GM19351 (cell line): ENCODE measurements around the gene SV2C.
A peak's percentile ranks its signal among the peaks of the same experiment; 100 is the strongest.

ENCODE experiments used
- ATAC-seq: cut with Tn5 transposase; IDR thresholded peaks from one replicate; pipeline ENCODE4 v1.9.1; 2021; ENCODE audit warnings: mild to moderate bottlenecking, moderate library complexity; ENCODE audit not compliant: unreplicated experiment

SV2C gene

DNA sequence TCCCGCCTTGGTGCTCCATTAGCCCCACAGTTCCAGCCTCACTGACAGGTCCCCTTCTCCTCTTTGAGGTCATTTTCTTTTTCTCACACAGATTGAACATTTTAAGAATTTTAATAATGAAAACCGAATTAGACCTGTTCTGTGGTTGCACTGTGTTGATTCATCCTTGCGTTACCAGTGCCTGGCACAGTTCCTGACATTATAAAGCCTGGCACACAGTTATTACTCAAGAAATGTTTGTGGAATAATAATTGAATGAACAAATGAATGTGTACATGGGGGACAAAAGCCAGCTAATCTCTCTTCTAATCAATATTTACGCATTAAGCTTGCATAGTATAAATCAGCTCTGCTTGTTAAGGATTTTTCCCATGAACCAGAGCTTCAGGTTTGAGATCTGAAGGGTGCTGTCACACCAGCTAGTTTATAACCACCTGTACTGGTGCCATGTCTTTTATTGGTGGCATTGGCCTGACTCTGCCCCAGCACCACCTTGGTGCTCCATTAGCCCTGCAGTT is 80.0 kb downstream of the SV2C start:
- ATAC-seq, result no peak

DNA sequence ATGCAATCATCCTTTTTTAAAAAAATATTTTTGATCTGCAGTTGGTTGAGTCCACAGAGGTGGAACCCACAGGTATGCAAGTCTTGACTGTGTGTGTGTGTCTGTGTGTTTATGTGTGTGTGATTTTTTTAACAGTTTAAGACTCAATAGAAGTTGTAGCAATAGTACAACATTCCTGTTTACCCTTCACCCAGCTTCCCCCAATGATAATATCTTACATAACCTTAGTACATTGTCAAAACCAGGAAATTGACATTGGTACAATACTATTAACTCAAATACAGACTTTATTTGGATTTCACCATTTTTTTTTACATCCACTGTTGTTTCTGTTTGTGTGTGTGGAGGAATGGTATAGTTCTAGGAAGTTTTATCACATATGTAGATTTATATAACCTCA is 81.8 kb downstream of the SV2C start:
- no peak for ATAC-seq

DNA sequence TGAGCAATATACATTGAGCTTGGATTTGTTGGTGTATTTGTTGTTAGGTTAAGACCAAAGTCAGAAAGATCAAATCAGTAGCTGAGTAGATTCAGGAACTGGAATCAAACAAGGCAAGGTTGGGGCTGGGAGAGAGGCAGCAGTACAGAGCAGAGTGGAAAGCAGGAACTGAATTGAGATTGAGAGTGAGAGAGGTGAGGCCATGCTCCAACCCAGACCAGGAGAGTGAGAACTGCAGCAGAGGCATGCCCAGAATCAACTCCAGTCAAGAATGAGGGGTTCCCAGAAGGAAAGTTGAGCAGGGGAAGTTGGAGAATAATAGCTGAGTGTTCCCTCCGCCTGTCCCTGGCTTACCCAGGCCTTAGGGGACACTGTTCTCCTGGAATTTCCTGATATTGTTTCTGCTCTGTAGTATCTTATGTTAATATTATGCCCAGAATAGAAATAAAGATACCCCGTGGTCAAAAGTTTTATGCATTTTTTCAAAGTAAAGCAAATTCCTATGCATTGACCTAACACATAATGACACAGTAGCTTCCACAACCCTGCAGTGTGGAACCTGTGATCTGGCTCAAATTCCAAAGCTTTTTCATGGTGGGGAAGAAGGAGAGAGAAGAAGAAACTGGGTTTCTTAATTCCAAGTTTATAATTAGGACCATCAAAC is 82.7 kb downstream of the SV2C start:
- ATAC-seq, result no peak

DNA sequence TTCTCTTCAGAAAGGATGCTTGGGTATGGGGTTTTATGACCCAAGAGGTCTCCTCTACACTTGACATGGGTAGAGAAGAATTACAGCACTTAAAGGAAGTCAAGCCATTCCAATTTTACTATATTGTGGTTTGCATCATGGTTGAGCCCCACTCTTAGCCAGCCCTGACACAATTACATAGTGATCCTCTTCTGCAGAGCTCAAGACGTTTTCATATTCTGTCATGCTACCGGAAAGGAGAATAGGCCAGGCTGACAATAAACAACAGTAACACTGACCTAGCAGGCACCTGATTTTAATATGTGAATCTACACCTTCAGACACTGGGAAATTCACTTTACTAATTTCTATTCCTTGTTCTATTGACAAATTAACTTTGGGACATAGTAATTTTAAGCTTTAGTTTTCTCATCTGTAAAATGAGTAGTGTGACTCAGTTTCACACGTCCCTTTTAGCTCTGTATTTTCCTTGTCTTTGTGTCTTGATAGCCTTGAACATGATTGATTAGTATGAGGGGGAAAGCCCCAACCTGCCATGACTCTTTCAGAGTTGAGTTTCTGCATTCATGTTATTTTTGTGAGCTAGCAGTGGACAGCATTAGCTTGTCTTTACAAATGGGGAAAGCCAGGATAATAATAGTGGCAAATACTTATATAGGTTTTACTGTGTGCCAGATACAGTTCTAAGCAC is 83.8 kb downstream of the SV2C start:
- no peak for ATAC-seq

DNA sequence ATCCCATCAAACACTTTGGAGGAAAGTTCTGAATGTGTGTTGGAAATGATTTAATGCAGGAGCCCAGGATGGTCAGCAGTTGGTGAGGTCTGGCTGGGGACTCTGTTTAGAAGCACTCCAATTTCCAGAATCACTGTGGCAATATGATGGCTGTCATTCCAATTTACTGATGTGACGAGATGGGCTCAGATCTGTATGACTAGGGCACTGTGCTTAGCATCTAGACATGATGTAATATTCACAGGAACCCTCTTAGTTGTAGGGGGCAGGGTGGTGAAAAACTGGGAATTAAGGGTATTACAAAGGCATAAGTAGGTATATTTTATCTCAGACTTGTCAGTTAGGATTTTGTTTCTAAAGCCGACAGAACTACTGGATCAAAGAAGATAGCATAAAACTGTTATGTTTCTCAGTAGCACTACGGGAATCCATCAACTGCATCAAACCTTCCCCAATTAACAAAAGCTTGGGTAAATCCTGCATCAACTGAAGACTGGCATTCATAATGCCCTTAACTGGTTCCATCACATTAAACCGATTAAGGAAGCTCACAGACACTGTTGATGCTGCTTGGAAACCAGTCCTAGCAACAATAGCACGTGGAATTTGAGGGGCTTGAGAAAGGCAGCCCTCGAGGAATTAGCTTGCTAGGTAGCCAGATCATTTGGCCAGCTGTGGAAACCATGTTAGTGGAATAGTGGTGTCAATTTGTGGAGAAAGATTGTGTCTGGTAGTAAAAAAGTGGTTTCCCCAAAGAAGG is 86.1 kb downstream of the SV2C start:
- no peak for ATAC-seq

DNA sequence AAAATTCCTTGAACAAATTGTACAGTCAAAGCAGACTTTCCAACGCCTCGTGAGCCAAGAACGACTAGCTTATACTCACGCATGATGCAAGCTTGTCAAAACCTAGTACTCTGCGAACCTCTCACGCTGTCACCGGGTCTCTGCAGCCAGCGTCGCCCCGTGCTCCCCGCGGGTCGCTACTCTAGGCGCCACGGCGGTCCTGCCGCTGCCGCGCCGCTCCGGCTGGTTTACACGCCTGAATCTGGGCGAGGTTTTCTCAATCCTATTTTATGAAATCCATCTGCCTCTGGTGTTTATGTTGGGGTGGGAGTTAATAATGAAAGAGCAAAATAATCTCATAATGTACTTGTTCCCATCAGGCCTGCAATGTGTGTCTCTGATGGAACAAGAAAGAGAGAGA is 90.9 kb downstream of the SV2C start:
- no peak for ATAC-seq

DNA sequence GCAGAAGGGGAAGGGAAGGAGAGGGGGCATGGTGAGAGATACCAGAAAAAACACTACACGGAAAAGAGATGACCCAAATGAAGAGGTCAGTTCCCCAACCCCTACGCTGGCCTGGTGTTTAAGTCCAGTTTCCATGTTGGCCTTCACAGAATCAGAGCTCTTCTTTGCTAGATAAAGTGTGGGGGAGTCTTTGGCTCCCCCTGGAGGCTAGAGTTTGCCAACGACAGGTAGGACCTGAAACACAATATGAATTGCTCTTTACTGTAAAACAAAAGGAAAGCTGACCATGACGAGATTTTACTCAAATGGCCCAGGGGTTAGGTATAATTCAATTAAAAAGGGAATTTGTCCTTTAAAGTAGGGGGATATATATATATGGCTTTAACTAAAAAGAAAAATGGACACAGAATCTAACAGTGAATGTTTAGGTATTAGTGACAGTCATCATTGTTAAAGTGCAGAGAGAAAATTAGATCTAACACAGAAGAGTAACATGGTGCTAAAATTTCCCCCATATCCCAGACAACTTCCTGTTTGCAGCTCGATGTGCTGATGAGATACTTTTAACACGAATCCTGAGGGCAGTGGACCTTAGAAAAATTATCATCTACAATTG is 92.0 kb downstream of the SV2C start:
- peak; percentile 56 for ATAC-seq

DNA sequence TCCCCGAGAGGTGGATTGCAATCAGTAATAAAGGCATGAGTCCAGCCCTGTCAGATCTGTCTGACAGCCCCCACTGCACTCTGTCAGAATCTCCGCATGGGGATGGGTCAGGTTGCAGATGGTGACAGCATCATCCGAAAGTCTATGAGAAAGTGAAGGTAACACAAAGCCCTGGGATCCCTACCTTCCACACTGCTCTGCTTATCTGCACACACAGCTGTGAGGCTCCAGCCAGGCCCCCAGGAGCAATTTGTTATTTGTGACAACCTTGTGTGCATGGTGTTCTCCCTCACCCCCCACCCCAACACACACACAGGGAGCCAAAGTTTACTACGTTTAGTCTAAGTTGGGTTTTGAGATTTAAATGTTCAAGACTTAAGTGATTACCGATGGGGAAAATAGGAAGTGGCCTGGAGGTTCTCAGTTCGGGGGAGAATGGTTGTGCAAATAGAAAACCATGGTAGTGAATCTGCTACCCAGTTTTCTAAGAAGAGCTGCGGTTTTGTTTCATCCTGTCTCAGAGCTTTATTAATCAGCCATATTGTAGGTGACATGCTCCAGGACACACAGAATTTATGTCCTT is 92.7 kb downstream of the SV2C start:
- ATAC-seq, result peak; percentile 82

DNA sequence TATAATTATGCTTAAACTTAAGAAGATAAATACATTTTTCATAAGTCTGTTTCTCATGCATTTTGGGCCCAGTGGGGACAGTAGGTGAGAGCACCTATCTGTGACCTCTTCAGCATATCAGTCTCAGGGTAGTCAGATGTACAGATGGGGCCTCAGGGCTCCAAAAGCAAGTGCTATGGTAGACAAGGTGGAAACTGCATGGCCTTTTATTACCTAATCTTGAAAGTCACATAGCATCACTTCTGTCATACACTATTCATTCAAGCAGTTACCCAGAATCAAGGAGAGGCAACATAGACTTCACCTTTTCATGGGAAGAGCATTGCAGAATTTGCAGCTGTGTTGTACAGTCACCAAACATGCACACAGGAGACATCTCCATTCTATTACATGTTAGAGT is 94.8 kb downstream of the SV2C start:
- no peak for ATAC-seq

DNA sequence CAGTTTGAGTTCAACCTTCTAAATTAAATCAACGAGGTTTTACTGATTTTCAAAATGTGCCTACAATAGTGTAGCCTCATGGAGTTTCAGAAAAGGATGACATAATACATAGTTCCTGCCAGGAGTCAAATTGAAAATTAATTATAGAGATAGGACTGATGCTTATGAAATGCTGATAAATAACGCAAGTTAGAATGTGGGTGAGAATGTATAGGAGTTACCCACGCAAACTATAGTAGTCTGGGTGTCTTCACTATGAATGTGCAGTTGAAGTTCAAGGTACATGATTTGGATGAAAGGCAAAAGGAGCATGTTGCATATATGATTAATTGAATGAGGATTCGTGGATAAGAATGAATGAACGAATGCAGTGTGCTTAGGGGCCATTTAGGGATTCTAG is 95.7 kb downstream of the SV2C start:
- ATAC-seq, result no peak

DNA sequence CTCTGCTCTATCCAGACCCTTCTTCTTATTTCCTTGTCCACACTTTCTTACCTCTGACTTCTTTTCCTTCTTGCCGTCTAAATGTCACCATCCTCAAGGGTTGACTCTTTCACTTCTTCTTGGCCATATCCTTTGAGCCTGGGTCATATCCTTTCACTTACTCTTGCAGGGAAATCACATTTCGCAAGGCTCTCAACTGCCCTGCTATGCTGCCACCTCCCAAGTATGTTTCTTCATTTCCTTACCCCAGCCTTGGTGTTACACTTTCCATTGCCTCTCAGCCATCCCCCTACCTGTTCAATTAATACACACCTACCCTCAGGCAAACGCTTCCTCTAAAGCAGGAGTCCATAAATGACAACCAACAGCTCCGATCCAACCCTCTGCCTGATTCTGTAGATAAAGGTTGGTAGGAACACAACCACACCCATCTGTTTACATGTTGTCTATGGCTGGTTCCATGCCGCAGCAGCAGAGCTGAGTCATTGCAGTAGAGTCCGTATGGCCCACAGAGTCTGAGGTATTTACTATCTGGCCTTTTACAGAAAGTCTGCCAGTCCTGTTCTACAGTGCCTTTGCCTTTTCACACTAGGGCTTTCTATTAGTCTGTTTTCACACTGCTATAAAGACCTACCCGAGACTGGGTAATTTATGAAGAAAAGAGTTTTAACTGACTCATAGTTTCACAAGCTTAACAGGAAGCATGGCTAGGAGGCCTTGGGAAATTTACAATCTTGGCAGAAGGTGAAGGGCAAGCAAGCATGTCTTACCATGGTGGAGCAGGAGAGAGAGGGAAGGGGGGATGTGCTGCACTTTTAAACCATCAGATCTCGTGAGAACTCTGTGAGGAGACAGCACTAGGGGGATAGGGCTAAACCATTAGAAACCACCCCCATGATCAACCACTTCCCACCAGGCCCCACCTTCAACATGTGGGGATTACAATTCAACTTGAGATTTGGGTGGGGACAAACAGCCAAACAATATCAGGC is 97.9 kb downstream of the SV2C start:
- peak; percentile 92 for ATAC-seq

DNA sequence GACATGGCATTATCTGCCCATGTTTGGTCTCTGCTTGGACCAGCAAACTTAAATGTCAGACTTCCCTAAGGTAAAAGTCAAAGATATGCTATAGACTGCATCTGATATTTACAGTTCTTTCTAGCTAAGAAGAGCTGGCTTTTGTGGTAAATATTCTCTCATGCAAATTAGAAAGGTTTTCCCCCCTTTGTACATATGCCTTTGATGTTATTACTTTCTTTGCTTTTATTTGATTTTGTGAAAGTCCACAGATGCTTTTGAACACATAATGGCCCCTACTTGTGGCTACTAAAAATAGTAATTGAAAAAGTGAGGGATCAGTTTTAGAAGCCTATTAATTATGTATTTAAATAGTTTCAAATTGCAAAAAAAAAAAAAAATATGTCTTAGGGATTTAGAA is 104.2 kb downstream of the SV2C start:
- ATAC-seq, result no peak

DNA sequence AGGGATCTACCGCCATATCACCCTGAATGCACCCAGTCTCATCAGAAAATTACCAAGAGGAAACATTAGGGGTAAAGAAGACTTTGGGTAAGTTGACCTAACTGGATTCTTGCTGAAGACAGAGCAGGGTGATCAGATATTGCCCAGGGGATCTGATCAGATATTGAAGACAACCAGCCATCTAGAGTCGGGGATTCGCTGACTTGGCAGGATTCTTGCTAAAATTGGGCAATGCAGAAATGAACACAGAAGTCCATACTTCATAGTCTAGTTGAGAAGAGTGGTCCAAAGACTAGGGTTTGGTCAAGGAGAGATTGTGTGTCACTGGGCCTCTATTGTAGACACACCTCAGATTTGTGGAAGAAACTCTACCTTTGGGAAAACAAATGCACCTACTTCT is 107.2 kb downstream of the SV2C start:
- no peak for ATAC-seq

DNA sequence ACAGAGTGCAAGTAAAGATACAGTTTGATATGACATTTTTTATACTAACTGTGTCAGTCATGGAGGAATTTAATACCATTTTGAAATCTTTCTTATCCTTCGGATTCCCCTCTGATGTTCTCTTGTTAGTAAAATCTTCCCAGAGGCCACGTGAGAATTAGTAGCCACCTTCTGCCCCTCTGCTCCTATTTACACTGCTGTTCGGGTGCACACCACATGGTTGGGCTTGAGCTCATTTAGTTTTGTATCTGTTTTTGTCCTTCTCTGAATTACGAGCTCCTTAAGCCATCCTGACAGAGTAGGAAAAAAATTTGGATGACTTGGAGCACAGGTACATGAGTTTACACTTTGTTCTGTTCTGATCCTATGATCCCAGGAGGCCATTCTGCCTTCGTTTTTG is 109.7 kb downstream of the SV2C start:
- no peak for ATAC-seq

DNA sequence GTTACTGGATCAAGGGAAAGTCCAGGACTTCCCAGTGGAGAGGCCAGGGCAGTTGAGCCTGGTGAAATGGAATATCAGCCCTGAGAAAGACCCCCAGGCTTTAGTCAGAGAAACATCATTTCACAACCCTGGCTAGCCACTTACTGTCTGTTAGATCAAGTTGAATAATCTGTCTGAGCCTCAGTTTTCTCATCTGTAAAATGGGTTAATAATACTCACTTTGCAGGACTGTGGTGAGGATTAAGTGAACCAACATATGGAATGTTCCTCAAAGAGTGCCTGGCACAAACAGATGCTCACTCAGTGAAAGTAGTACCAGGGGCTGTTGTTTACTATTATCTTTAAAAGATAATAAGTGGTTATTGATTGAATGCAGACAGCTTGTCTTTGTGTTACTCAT is 110.5 kb downstream of the SV2C start:
- ATAC-seq, result no peak

DNA sequence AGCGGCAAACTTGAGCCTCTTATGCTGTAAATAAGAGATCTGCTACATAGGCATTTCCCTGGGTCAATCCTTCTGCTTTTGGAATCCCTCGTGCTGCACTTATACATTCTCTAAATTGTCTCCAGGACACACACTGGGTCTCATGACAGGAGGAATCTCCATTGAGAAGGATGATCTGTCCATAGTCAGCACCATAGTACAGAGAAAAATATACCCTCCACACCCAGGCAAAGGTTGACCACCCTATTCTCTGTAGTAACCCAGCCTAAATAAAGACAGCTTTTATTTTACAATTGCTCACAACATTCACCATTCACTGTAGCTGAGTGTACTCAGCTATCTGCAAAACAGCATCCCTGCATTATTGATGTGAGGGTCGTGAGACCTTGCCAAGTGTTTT is 111.2 kb downstream of the SV2C start:
- no peak for ATAC-seq

DNA sequence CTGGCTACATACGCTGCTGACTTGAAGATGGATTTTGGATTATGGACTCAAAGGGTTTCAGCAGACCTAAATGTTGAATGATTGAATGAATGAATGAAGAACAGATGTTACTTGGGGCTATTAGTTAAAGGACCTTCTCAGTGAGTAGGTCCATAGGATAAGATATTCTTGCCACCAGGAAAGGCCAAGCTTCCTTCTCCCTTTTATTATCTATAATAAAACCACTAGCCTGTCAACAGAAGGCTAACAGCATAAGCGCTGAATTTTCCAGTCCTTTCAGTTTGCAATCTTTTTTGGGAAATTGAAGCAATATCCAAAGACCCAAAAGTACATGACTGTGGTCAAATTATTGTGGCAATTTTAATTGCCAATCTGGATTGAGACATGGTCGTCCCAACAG is 113.3 kb downstream of the SV2C start:
- no peak for ATAC-seq

DNA sequence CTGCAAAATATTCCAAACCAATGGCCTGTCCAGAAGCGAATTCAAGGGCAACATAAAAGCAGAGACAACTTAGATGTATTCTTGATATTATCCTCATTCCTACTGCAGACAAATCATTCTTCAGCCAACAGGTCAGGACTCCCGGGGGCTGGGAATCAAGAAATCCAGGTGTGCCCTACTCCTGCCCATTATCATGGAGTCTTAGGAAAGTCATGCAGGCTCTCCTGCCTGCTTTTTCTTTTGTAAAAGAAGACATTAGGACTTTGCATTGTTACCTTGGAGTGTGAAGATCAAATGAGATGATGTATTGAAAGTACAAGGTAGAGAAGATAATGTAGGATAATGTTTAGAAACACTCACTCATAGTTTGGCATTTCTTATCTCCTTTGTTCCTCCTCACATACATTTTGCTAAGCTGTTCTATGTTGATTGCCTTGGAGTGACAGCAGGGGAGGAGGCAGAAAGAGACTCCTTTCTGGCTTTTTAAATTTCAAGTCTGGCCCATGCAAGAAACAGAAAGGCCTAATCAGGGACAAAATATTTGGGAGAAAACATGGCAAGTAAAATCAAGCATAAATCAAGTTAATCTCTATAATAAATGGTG is 113.8 kb downstream of the SV2C start:
- ATAC-seq, result no peak

DNA sequence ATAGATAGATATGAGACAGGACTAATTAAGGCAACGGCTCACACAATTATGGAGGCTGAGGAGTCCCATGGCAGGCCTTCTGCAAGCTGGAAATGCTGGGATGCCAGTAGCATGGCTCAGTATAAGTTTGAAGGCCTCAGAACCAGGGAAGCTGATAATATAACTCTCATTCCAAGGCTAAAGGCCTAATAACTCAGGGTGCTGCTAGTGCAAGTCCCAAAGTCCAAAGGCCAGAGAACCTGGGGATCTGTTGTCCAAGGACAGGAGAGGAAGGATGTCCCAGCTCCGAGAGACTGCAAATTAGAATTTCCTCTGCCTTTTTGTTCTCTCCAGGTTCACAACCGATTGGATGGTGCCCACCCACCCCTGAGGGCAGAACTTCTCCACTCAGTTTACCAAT is 114.5 kb downstream of the SV2C start:
- no peak for ATAC-seq
